Thoracic aorta (tissue), 2 donors: ENCODE results near the gene KCNIP4. TPM values are rescaled to one million over a fixed set of nuclear protein-coding genes. Genes with fewer than 3 reads are reported as not detected.

ENCODE experiments used
- ATAC-seq: fragments of 150-250 bp; one replicate; pipeline ENCODE4 v1.8.0; 2017; ENCODE audit warnings: low read depth; ENCODE audit not compliant: insufficient number of reproducible peaks, low FRiP score
- DNase-seq: peaks from one replicate; pipeline ENCODE4 v3.0.0-alpha.2; 2020; ENCODE audit warnings: low spot score
- H3K27ac ChIP-seq, 2 donors: fragments of 200-600 bp; sonication (generic); 1 replicate in 1 of 2; 2 replicates in 1 of 2; pipeline ENCODE4 v1.5.1; 2016; ENCODE audit warnings: mild to moderate bottlenecking in 2 of 2, moderate library complexity in 2 of 2
- H3K27me3 ChIP-seq: fragments of 200-600 bp; sonication (generic); replicated peaks from 2 replicates; pipeline ENCODE4 v1.6.0; 2016; ENCODE audit warnings: mild to moderate bottlenecking; ENCODE audit not compliant: insufficient read depth
- H3K36me3 ChIP-seq: fragments of 200-600 bp; sonication (generic); one replicate; pipeline ENCODE4 v1.5.1; 2016
- H3K4me1 ChIP-seq, 2 donors: fragments of 200-600 bp; sonication (generic); 1 replicate in 1 of 2; 2 replicates in 1 of 2; pipeline versions ENCODE4 v1.5.1 to v1.6.0; 2016; ENCODE audit warnings: low read depth in 2 of 2, mild to moderate bottlenecking in 1 of 2; ENCODE audit not compliant: control insufficient read depth in 1 of 2
- H3K4me3 ChIP-seq: fragments of 200-600 bp; sonication (generic); 2 replicates; pipeline ENCODE4 v1.5.1; 2016; ENCODE audit warnings: mild to moderate bottlenecking
- H3K9me3 ChIP-seq: fragments of 200-600 bp; sonication (generic); 2 replicates; pipeline ENCODE4 v1.5.1; 2016
- total RNA-seq, 2 donors: library from RNA; depleted of rRNA; stranded (reverse); fragments of >200 nt; gene quantifications; one replicate each; pipeline versions ENCODE4 v1.1.0 to v1.2.3, GENCODE V29; 2016
- TF ChIP-seq, protein P1 (sequence below): fragments of 200-600 bp; sonication (generic); IDR thresholded peaks from one replicate; pipeline ENCODE4 v1.5.1; 2019; ENCODE audit warnings: antibody characterized with exemption

KCNIP4 gene
- total RNA-seq, 2 donors from 2014 or later: not detected

- Histone ChIP-seq H3K36me3 (no peaks in the 10 kb centered on the region), H3K27ac (no peak overlapping the region), H3K4me3 (no peak overlapping the region), H3K27me3 (no peaks in the 10 kb centered on the region), H3K9me3 (no peaks in the 10 kb centered on the region), H3K4me1 (no peaks in the 10 kb centered on the region)
- DNase-seq (no peak), ATAC-seq (no peak)
- TF ChIP-seq, protein P1, sequence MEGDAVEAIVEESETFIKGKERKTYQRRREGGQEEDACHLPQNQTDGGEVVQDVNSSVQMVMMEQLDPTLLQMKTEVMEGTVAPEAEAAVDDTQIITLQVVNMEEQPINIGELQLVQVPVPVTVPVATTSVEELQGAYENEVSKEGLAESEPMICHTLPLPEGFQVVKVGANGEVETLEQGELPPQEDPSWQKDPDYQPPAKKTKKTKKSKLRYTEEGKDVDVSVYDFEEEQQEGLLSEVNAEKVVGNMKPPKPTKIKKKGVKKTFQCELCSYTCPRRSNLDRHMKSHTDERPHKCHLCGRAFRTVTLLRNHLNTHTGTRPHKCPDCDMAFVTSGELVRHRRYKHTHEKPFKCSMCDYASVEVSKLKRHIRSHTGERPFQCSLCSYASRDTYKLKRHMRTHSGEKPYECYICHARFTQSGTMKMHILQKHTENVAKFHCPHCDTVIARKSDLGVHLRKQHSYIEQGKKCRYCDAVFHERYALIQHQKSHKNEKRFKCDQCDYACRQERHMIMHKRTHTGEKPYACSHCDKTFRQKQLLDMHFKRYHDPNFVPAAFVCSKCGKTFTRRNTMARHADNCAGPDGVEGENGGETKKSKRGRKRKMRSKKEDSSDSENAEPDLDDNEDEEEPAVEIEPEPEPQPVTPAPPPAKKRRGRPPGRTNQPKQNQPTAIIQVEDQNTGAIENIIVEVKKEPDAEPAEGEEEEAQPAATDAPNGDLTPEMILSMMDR: no peak
Measured at GRCh38 chr4:20938204-20938603, 1010.4 kb downstream of the KCNIP4 start.

GRCh38 chr4:20926529-20926928, 1022.0 kb downstream of the KCNIP4 start:
- DNase-seq: no peak
- no peaks in the 10 kb centered on the region for H3K36me3 ChIP-seq
- H3K27me3 ChIP-seq: no peaks in the 10 kb centered on the region
- TF ChIP-seq, protein P1: no peak
- no peak for ATAC-seq
- no peaks in the 10 kb centered on the region for H3K9me3 ChIP-seq
- H3K27ac ChIP-seq: no peak overlapping the region
- no peaks in the 10 kb centered on the region for H3K4me1 ChIP-seq
- H3K4me3 ChIP-seq: no peak overlapping the region

GRCh38 chr4:20925176-20925575, 1023.4 kb downstream of the KCNIP4 start:
- Histone ChIP-seq H3K27ac (no peak overlapping the region), H3K4me1 (no peaks in the 10 kb centered on the region), H3K36me3 (no peaks in the 10 kb centered on the region), H3K9me3 (no peaks in the 10 kb centered on the region), H3K27me3 (no peaks in the 10 kb centered on the region), H3K4me3 (no peak overlapping the region)
- TF ChIP-seq, protein P1: no peak
- ATAC-seq (no peak), DNase-seq (no peak)

DNA sequence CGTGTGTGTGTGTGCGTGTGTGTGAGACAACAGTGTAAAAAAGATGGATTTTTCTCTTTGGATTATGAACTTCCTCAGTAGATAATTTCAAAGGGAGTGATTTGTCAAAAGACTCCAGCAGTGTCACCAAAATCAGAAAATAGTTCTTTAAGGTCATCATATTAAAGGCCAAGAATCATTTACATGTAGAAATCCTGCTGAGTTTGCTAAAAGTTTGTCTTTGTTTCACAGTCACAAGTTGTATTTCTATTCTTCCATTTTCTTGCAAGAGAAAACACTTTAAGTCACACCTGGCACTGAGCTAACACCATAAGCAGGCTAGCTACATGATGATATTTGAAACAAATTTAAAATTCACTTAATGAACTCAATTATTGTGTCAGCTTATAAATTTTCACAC, 1025.6 kb downstream of the KCNIP4 start:
- ATAC-seq (no peak), DNase-seq (no peak)
- Histone ChIP-seq H3K27me3 (no peaks in the 10 kb centered on the region), H3K4me1 (no peaks in the 10 kb centered on the region), H3K36me3 (no peaks in the 10 kb centered on the region), H3K9me3 (no peaks in the 10 kb centered on the region), H3K27ac (no peak overlapping the region), H3K4me3 (no peak overlapping the region)
- TF ChIP-seq, protein P1: no peak

GRCh38 chr4:20916106-20916505, 1032.5 kb downstream of the KCNIP4 start:
- no peaks in the 10 kb centered on the region for H3K27me3 ChIP-seq

More at GRCh38 chr4:20916106-20916505, 1032.5 kb downstream of the KCNIP4 start:
- DNase-seq (no peak), ATAC-seq (no peak)
- Histone ChIP-seq H3K9me3 (no peaks in the 10 kb centered on the region), H3K27ac (no peak overlapping the region), H3K4me3 (no peak overlapping the region), H3K4me1 (no peaks in the 10 kb centered on the region), H3K36me3 (no peaks in the 10 kb centered on the region)
- TF ChIP-seq, protein P1: no peak
